HEK293 (cell line): Measurements from ENCODE around the gene GRK3.

Source experiments
- BCL11B ChIP-seq: fragments of 450-650 bp; formaldehyde crosslinking; IDR thresholded peaks from 2 replicates; pipeline ENCODE4 v1.5.1; 2016; ENCODE audit warnings: low read depth, missing biosample characterization, missing genetic modification characterization
- GLIS2 ChIP-seq: fragments of 450-650 bp; formaldehyde crosslinking; IDR thresholded peaks from 2 replicates; pipeline ENCODE4 v1.5.1; 2016; ENCODE audit warnings: missing biosample characterization, missing genetic modification characterization
- KLF17 ChIP-seq: fragments of 450-650 bp; formaldehyde crosslinking; IDR thresholded peaks from 2 replicates; pipeline ENCODE4 v1.5.1; 2016; ENCODE audit warnings: missing biosample characterization, missing genetic modification characterization
- MEIS1 ChIP-seq: sonication (generic); formaldehyde crosslinking; IDR thresholded peaks from 2 replicates; pipeline ENCODE4 v1.8.1; 2022; ENCODE audit warnings: missing genetic modification reagents, mild to moderate bottlenecking, borderline replicate concordance
- PATZ1 ChIP-seq: fragments of 450-650 bp; formaldehyde crosslinking; IDR thresholded peaks from 2 replicates; pipeline ENCODE4 v1.5.1; 2016; ENCODE audit warnings: missing biosample characterization, missing genetic modification characterization
- SP3 ChIP-seq: fragments of 450-650 bp; formaldehyde crosslinking; IDR thresholded peaks from 2 replicates; pipeline ENCODE4 v1.5.1; 2016; ENCODE audit warnings: missing biosample characterization, missing genetic modification characterization
- SP7 ChIP-seq: fragments of 450-650 bp; formaldehyde crosslinking; IDR thresholded peaks from 2 replicates; pipeline ENCODE4 v1.5.1; 2016; ENCODE audit warnings: missing biosample characterization, missing genetic modification characterization
- WT1 ChIP-seq: fragments of 450-650 bp; formaldehyde crosslinking; IDR thresholded peaks from 2 replicates; pipeline ENCODE4 v1.5.1; 2016; ENCODE audit warnings: missing biosample characterization, missing genetic modification characterization
- ZBTB26 ChIP-seq: fragments of 450-650 bp; formaldehyde crosslinking; optimal IDR thresholded peaks from 2 replicates; pipeline ENCODE3; 2016; ENCODE audit warnings: missing biosample characterization, mild to moderate bottlenecking, missing genetic modification characterization
- ZBTB7A ChIP-seq: fragments of 450-650 bp; formaldehyde crosslinking; IDR thresholded peaks from 2 replicates; pipeline ENCODE4 v1.5.1; 2016; ENCODE audit warnings: low read depth, missing biosample characterization, missing genetic modification characterization
- ZIC2 ChIP-seq: fragments of 450-650 bp; formaldehyde crosslinking; IDR thresholded peaks from 2 replicates; pipeline ENCODE4 v1.5.1; 2016; ENCODE audit warnings: missing biosample characterization, missing genetic modification characterization
- ZNF112 ChIP-seq: fragments of 450-650 bp; formaldehyde crosslinking; IDR thresholded peaks from 2 replicates; pipeline ENCODE4 v1.5.0; 2017; ENCODE audit warnings: missing biosample characterization, missing genetic modification characterization
- ZNF157 ChIP-seq: fragments of 450-650 bp; formaldehyde crosslinking; IDR thresholded peaks from 2 replicates; pipeline ENCODE4 v1.5.1; 2016; ENCODE audit warnings: missing biosample characterization, missing genetic modification characterization
- ZNF175 ChIP-seq: fragments of 450-650 bp; formaldehyde crosslinking; IDR thresholded peaks from 2 replicates; pipeline ENCODE4 v1.5.1; 2016; ENCODE audit warnings: missing biosample characterization, missing genetic modification characterization
- ZNF449 ChIP-seq: fragments of 450-650 bp; formaldehyde crosslinking; IDR thresholded peaks from 2 replicates; pipeline ENCODE4 v1.5.1; 2017; ENCODE audit warnings: missing biosample characterization, mild to moderate bottlenecking, missing genetic modification characterization, moderate library complexity
- ZNF48 ChIP-seq: fragments of 450-650 bp; formaldehyde crosslinking; IDR thresholded peaks from 2 replicates; pipeline ENCODE4 v1.5.1; 2016; ENCODE audit warnings: missing biosample characterization, missing genetic modification characterization
- ZNF513 ChIP-seq: fragments of 450-650 bp; IDR thresholded peaks from 2 replicates; pipeline ENCODE4 v1.5.1; 2018; ENCODE audit warnings: missing biosample characterization, missing genetic modification characterization
- ZNF518A ChIP-seq: fragments of 450-650 bp; formaldehyde crosslinking; conservative IDR thresholded peaks from 2 replicates; pipeline ENCODE4 v1.5.1; 2016; ENCODE audit warnings: low read depth, missing biosample characterization, missing genetic modification characterization
- ZNF571 ChIP-seq: fragments of 450-650 bp; formaldehyde crosslinking; IDR thresholded peaks from 2 replicates; pipeline ENCODE4 v1.5.0; 2017; ENCODE audit warnings: missing biosample characterization, missing genetic modification characterization
- ZNF658 ChIP-seq: fragments of 450-650 bp; formaldehyde crosslinking; IDR thresholded peaks from 2 replicates; pipeline ENCODE4; 2016; ENCODE audit warnings: missing biosample characterization, missing genetic modification characterization
- ZNF692 ChIP-seq: fragments of 450-650 bp; formaldehyde crosslinking; IDR thresholded peaks from 2 replicates; pipeline ENCODE4 v1.5.1; 2016; ENCODE audit warnings: missing biosample characterization, missing genetic modification characterization
- ZNF76 ChIP-seq: fragments of 450-650 bp; formaldehyde crosslinking; IDR thresholded peaks from 2 replicates; pipeline ENCODE4; 2016; ENCODE audit warnings: low read depth, missing biosample characterization, missing genetic modification characterization, borderline replicate concordance
- ZNF791 ChIP-seq: fragments of 450-650 bp; formaldehyde crosslinking; IDR thresholded peaks from 2 replicates; pipeline ENCODE4 v1.5.1; 2016; ENCODE audit warnings: missing biosample characterization, missing genetic modification characterization
- ZSCAN30 ChIP-seq: fragments of 450-650 bp; IDR thresholded peaks from 2 replicates; pipeline ENCODE4 v1.5.1; 2018; ENCODE audit warnings: missing biosample characterization, mild to moderate bottlenecking, missing genetic modification characterization, moderate library complexity

The GRK3 gene

GRCh38 chr22:25564320-25564978, at the start of gene GRK3 (continued):
- TF ChIP-seq ZNF513 (tag by site-specific recombination) (peak; percentile 89), ZBTB26 (tag by site-specific recombination) (peak; percentile 75), PATZ1 (tag by site-specific recombination) (peak; percentile 93), ZNF112 (tag by site-specific recombination) (no peak), ZNF175 (tag by site-specific recombination) (no peak), ZNF449 (tag by site-specific recombination) (no peak), SP3 (tag by site-specific recombination) (peak; percentile 93), ZNF791 (tag by site-specific recombination) (no peak), ZNF658 (tag by site-specific recombination) (no peak), WT1 (tag by site-specific recombination) (peak; percentile 82), MEIS1 (CRISPR knock-in tag) (no peak), SP7 (0 out of 2 replicates have a peak, but pooled peaks have one; percentile 28), BCL11B (peak; percentile 55; the same call in 1 of the 2 replicates), GLIS2 (tag by site-specific recombination) (peak; percentile 85), KLF17 (0 out of 2 replicates have a peak, but pooled peaks have one; percentile 32), ZBTB7A (0 out of 2 replicates have a peak, but pooled peaks have one; percentile 32), ZNF571 (tag by site-specific recombination) (no peak), ZNF692 (tag by site-specific recombination) (peak; percentile 27; the same call in 1 of the 2 replicates), ZIC2 (tag by site-specific recombination) (peak; percentile 70), ZNF76 (tag by site-specific recombination) (peak; percentile 83; the same call in 1 of the 2 replicates), ZSCAN30 (tag by site-specific recombination) (0 out of 2 replicates have a peak, but pooled peaks have one; percentile 14), ZNF518A (tag by site-specific recombination) (no peak), ZNF48 (tag by site-specific recombination) (no peak), ZNF157 (tag by site-specific recombination) (no peak)
